ENCODE data around the gene BLOC1S2. TPM values are rescaled to one million over a fixed set of nuclear protein-coding genes. Genes with fewer than 3 reads are reported as not detected.

Gene BLOC1S2
- total RNA-seq, 1 donor from 2014 or later, result 16.4 TPM

Other genes starting within 250 kb of the BLOC1S2 start
- gene CPN1, start 204.8 kb downstream of the BLOC1S2 start, total RNA-seq, result 46.9 TPM
- 43.6 TPM for gene ERLIN1, start 100.7 kb downstream of the BLOC1S2 start, total RNA-seq
- gene CHUK, start 57.1 kb downstream of the BLOC1S2 start, total RNA-seq, result 9.4 TPM
- gene CWF19L1, start 19.0 kb downstream of the BLOC1S2 start, total RNA-seq, result 8.0 TPM
- 0.20 TPM for gene PKD2L1, start 43.5 kb upstream of the BLOC1S2 start, total RNA-seq
- 257 TPM for gene SCD, start 60.6 kb upstream of the BLOC1S2 start, total RNA-seq
- gene WNT8B, start 176.3 kb upstream of the BLOC1S2 start, total RNA-seq, result not detected
- gene SEC31B, start 233.2 kb upstream of the BLOC1S2 start, total RNA-seq, result 6.7 TPM
- gene NDUFB8, start 243.2 kb upstream of the BLOC1S2 start, total RNA-seq, result 104 TPM
- 13.0 TPM for gene HIF1AN, start 249.3 kb upstream of the BLOC1S2 start, total RNA-seq